Thymus (tissue), 11 donors: Measurements from ENCODE around the gene YY1. TPM values are rescaled to one million over a fixed set of nuclear protein-coding genes. Genes with fewer than 3 reads are reported as not detected.
"Not testable (repeated sequence)": the region's sequence is repeated elsewhere in the genome, so short reads cannot be mapped to it uniquely, and the experiment has no call there.

Source experiments
- DNase-seq, 9 donors: peaks; one replicate each; pipeline ENCODE4 v3.0.0-alpha.2; 2013; ENCODE audit warnings: low spot score in 9 of 9, low read depth in 6 of 9, missing footprints in 1 of 9
- H3K27ac ChIP-seq, 2 donors: one replicate each; pipeline ENCODE4 v1.5.1; 2013; ENCODE audit warnings: control low read depth in 1 of 2, low read depth in 1 of 2, low read length in 1 of 2, mild to moderate bottlenecking in 1 of 2, moderate library complexity in 1 of 2
- H3K27me3 ChIP-seq, 2 donors: one replicate each; pipeline ENCODE4 v1.5.1; 2013; ENCODE audit warnings: low read length in 1 of 2; ENCODE audit not compliant: control insufficient read depth in 2 of 2, insufficient read depth in 1 of 2
- H3K36me3 ChIP-seq, 2 donors: one replicate each; pipeline ENCODE4 v1.5.1; 2013; ENCODE audit warnings: low read length in 1 of 2, mild to moderate bottlenecking in 1 of 2, moderate library complexity in 1 of 2; ENCODE audit not compliant: control insufficient read depth in 2 of 2, insufficient read depth in 2 of 2
- H3K4me1 ChIP-seq, 2 donors: one replicate each; pipeline ENCODE4 v1.5.1; 2013; ENCODE audit warnings: low read length in 2 of 2; ENCODE audit not compliant: control insufficient read depth in 2 of 2, insufficient read depth in 2 of 2
- H3K4me3 ChIP-seq, 2 donors: one replicate each; pipeline ENCODE4 v1.5.1; 2013; ENCODE audit warnings: low read length in 2 of 2, control low read depth in 1 of 2, mild to moderate bottlenecking in 1 of 2
- H3K9me3 ChIP-seq, 2 donors: one replicate each; pipeline ENCODE4 v1.5.1; 2013; ENCODE audit warnings: low read length in 1 of 2, mild to moderate bottlenecking in 1 of 2; ENCODE audit not compliant: control insufficient read depth in 2 of 2, insufficient read depth in 1 of 2
- WGBS: extraction: QIAGEN DNeasy Blood & Tissue Kit; methylation state at CpG from one replicate; pipeline ENCODE4 v1.1.7; 2013; 5-methylcytosine and 5-hydroxymethylcytosine counted together
- polyA plus RNA-seq: library from polyadenylated mRNA; stranded (reverse); fragments of 200-250 nt; gene quantifications from one replicate; pipeline ENCODE4 v1.2.3, GENCODE V29; 2013
- total RNA-seq: library from RNA; stranded (reverse); fragments of 120-200 nt; gene quantifications from one replicate; pipeline ENCODE4 v1.2.4, GENCODE V29; 2013
- donor health status: healthy.

Gene YY1
- total and polyA plus RNA-seq, 2 donors = 66.7 to 72.3 TPM

DNA sequence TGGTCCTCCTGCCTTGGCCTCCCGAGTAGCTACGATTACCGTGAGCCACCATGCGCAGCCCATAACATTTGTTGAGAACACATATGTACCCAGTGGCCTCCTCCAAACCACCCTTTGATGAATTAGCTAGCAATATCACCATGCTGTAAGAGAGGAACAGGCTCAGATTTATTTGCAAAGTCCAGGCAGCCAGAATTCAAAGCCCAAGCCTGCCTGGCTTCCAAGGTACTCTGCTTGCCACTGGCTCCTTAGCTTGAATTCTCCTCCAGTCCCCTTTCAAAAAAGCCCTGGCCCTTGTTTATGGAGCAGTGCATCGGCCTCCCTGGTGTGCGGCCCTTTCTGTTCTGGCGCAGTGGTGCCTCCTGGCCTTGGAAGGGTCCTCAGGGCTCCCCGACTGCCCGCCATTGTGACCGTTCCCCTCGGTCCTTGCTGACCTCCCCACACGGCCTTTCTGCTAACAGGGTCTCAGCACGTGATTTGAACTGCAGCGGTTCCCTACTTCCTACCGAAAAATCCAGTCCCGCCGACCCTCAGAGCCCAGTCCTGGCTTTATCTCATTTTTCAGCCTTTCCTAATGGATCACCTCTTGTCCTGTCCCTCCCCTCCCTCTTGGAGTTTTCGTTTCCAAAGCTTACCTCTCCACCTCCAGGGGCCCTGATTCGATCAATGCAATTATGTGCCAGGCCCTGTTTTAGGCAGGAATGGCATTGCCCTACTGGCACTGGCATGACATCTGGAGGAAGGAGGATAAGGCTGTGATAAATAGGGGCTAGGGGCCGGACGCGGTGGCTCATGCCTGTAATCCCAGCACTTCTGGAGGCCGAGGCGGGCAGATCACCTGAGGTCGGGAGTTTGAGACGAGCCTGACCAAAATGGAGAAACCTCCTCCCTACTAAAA lies 45.3 kb downstream of the YY1 start:
- H3K27me3 ChIP-seq = no peaks in the 10 kb centered on the region
- DNase-seq = no peak
- H3K4me3 ChIP-seq = no peak overlapping the region
- H3K36me3 ChIP-seq = peaks cover 19 to 21% of the 10 kb centered on the region in 2 donors
- 86% methylated on average over 26 of the region's 26 CpGs for WGBS
- no peak overlapping the region for H3K27ac ChIP-seq
- H3K9me3 ChIP-seq = no peaks in the 10 kb centered on the region
- peaks cover 4 to 18% of the 10 kb centered on the region in 2 donors for H3K4me1 ChIP-seq

DNA sequence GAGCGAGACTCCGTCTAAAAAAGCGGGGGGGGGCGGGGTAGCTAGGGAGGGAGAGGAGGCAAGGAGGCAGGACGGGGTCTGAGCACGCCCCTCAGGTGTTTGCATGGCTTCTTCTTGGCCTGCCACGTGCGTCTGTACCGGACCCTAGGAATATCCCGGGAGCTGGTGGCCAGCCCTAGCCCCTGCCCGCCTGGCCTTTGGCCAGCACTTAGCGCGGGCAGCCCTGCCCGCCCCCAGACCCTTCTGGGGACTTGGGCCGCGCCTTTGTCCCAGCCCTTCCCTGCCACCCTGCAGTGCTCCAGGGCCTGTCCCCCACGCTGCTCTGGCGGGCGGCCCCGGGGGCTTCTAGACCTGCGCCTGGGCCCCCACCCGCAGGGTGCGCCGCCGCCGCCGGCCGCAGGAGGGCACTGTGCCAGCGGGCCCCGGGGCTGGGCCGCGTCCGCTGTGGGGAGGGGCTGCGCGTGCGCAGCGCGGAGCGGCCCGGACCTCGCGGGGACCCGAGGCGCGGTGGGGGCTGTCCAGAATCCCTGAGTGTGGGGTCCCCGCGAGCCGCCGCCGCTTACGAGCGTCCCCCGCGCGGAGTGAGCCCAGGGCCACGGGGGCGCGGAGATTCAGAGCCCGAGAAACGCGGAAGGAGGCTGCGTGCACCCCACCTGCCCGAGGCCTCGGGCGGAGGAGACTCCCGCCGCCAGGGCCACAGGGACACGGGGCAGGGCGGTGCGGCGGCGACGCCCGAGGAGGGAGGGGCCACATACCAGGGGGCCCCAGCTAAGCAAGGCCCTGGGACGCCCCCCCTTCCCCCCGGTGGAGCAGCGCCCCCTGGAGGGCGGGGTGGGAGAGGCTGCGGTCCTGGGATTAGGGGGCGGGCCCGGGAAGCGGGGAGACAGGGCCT lies 46.3 kb downstream of the YY1 start:
- Histone ChIP-seq H3K27me3 (no peaks in the 10 kb centered on the region), H3K9me3 (no peaks in the 10 kb centered on the region), H3K4me3 (peak overlapping the region; percentile 65 to 89), H3K4me1 (peaks cover 4 to 18% of the 10 kb centered on the region in 2 donors), H3K27ac (peak overlapping the region; percentile 55 to 74), H3K36me3 (peaks cover 15 to 17% of the 10 kb centered on the region in 2 donors)
- 2% methylated on average over 82 of the region's 82 CpGs for WGBS
- peak in 6 of 9 donors; percentile 50 to 77 (median 60) for DNase-seq

DNA sequence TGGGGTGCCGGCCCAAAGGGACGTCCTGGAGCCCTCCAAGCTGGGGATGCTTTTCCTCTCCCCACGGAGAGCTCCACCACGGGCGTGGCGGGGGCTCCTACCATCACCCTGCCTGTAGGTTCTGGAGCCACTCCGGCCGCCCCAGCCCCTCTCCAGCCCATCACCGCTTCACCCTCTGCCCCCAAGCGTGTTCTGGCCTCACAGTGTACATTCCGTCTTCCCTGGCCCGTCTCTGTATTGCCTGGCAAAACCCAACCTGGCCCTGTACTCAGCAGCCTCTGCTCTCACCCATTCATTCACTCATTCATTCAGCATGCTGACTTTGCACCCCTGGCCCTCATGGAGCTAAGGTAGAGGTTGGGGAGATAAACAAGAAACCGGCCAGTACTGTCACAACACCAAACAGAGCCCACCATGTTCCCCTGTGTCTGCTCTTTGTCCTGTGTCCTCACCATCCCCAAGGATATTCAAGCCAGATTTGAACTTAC lies 47.0 kb downstream of the YY1 start:
- Histone ChIP-seq H3K27me3 (no peaks in the 10 kb centered on the region), H3K9me3 (no peaks in the 10 kb centered on the region), H3K4me3 (peak overlapping the region; percentile 65 to 89), H3K36me3 (peaks cover 18 to 20% of the 10 kb centered on the region in 2 donors), H3K27ac (no peak overlapping the region), H3K4me1 (peaks cover 4 to 18% of the 10 kb centered on the region in 2 donors)
- WGBS = 52% methylated on average over 13 of the region's 13 CpGs
- no peak for DNase-seq

DNA sequence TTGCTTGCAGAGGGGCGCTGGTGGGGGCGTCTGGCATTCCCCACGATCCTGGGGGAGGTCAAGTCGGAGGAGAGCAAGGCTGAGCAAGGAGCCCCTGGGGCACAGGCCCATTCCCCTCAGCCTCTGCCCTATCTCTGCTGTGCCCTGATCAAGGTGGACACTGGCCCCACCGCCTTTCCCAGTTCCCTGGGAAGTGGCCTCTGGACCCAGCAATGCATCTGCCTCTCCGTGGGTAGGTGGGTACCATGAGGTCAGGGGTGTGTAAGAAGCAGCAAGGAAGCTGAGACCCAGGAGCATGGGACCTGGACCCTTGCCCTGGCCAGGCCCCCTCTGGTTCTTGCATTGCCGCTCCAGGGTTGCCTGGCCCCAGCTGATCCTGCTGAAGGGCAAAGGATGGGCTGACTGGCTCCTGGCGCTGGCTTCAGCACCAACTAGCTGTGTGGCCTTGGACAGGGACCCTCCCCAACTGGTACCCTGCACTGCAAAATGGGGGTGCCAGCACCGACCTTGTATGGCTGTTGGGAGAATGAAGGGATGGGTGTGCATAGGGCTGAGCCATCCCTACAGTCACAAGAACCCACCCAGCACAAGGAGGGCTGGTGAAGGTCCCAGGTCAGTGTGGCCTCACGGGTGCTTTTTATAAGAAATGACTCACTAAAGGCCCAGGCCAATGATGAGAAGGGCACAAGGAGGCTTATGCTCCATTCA lies 47.7 kb downstream of the YY1 start:
- Histone ChIP-seq H3K36me3 (peaks cover 16 to 18% of the 10 kb centered on the region in 2 donors), H3K27me3 (no peaks in the 10 kb centered on the region), H3K9me3 (no peaks in the 10 kb centered on the region), H3K4me1 (peaks cover 4 to 16% of the 10 kb centered on the region in 2 donors), H3K27ac (no peak overlapping the region), H3K4me3 (no peak overlapping the region)
- 88% methylated on average over 10 of the region's 10 CpGs for WGBS
- DNase-seq = no peak

DNA sequence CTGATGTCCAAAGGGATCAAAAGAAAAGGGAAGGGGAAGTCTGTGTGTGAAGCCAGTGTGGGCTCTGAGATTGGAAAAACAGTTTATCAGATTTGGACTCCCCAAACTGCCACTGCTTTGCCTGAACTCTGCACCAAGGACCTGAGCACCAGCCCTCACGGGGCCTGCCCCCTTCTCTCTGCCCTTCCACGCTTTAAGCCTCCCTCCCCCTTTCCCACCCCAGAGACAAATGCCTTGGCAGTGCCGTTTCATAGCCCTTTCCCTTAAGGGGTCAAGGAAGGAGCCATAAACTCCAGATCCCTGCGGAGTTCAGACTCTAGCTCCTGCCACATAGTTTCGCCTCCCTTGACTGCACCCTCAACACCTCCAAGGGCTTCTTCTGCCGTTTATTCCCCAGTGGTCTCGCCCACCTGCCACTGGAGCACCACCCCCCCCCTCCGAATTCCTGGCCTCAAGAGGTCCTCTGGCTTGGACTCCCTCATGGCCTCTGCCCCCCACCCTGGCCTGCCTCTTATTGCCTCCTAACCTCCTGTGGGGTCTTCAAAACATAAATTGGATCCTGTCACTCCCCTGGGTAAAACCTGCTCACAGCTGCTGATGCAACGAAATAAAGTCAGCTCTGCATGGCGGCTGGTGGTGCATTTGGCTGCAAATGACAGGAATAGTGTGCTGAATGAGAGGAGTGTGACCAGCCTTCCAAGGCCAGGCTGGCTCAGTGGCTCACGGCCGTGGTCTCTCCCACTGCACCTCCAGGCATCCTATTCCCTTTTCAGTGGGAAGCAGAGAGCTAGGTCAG lies 48.5 kb downstream of the YY1 start:
- DNase-seq = no peak

DNA sequence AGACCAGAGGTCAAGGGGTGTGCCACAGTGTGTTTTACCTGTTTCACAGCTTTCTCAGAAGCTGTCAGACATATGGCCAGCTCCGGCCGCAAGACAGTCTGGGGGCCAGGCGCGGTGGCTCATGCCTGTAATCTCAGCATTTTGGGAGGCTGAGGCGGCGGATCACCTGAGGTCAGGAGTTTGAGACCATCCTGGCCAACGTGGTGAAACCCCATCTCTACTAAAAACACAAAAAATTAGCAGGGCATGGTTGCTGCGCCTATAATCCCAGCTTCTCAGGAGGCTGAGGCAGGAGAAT lies 49.0 kb downstream of the YY1 start:
- H3K36me3 ChIP-seq = peaks cover 15 to 22% of the 10 kb centered on the region in 2 donors
- H3K4me1 ChIP-seq = peaks cover 4 to 13% of the 10 kb centered on the region in 2 donors
- H3K27me3 ChIP-seq, H3K4me3 ChIP-seq, DNase-seq, H3K27ac ChIP-seq, H3K9me3 ChIP-seq: not testable (repeated sequence)
- 96% methylated on average over 8 of the region's 8 CpGs for WGBS

More for the DNA sequence above, 48.5 kb downstream of the YY1 start:
- peaks cover 4 to 16% of the 10 kb centered on the region in 2 donors for H3K4me1 ChIP-seq
- H3K36me3 ChIP-seq = peaks cover 10 to 20% of the 10 kb centered on the region in 2 donors
- no peaks in the 10 kb centered on the region for H3K27me3 ChIP-seq
- no peak overlapping the region for H3K27ac ChIP-seq
- no peaks in the 10 kb centered on the region for H3K9me3 ChIP-seq
- no peak overlapping the region for H3K4me3 ChIP-seq
- WGBS = 96% methylated on average over 12 of the region's 12 CpGs

DNA sequence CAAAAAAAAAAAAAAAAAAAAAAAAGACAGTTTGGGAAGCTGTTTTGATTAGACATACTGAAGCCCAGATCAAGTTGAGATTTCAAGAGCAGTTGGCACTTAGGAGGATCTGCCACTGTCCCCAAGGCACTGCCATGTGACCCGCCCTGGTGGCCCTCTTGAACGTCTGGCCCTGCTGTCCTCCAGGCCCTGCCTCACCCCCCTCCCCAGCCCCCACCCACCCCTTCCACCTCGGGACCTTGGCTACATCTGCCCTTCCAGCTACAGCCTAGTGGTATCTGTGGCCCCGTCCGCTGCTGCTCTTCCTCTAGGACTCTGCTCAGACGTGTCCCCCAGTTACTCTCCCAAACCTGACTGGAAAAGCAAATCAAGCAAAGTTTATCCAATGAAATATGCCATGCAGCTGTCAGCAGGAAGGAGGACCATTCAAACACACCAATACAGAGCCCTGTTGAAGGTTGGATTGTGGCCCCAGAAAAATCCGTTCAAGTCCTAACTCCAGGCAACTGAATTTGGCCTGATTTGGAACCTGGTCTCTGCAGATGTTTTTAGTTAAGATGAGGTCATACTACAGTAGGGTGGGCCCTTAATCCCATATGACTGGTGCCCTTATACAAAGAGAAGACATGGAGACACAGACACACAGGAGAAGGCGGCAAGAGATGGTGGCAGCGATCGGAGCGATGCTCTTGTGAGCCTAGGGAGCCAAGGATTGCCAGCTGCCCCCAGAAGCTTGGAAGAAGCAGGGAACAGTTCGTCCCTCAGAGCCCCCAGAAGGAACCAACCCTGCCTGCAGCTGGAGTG lies 49.6 kb downstream of the YY1 start:
- WGBS = 94% methylated on average over 12 of the region's 12 CpGs
- H3K27me3 ChIP-seq = no peaks in the 10 kb centered on the region
- H3K9me3 ChIP-seq = no peaks in the 10 kb centered on the region
- no peak overlapping the region for H3K27ac ChIP-seq
- peaks cover 4 to 12% of the 10 kb centered on the region in 2 donors for H3K4me1 ChIP-seq
- H3K36me3 ChIP-seq = peaks cover 15 to 23% of the 10 kb centered on the region in 2 donors
- no peak for DNase-seq
- no peak overlapping the region for H3K4me3 ChIP-seq
